ENCODE measurements around the gene UGT1A3. TPM values are rescaled to one million over a fixed set of nuclear protein-coding genes. Genes with fewer than 3 reads are reported as not detected.
A peak's percentile ranks its signal among the peaks of the same experiment; 100 is the strongest.

UGT1A3 gene
- total and polyA plus RNA-seq, 11 donors, result not detected

DNA sequence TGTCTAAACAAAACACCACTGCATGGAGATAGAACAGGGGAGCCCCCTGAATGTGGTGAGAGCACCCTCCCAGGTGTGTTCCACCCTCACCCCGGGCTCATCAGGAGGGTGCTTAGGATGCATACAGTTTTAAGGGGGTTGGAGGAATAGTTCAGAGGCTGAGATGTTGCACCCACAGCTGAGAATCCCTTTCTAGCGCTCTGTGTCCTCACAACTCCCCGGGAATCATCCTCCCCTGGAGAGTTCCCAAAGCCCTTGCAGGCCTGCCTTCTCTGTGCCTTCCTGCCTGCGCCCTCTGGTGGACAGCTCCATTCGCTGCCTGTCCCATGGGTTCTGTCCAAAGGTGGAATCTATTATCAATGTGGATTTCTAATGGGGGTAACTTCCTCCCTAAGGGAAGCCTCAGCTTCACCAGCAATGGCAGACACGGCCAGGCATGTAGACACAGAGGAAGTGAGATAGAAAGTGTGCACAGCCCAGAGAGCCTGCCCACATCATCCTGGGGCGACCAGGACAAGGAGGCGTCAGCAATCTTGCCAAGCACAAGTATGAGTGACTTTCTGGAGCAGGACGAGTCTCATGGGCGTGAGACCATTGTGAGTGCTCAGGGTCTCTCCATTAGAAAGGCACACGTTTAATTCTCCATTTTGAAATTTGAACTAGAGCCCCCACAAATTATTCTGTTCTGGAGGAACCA is 17.4 kb upstream of the UGT1A3 start:
- H3K4me3 ChIP-seq, result no peak overlapping the region
- no peaks in the 10 kb centered on the region for H3K36me3 ChIP-seq
- TF ChIP-seq, protein P1, sequence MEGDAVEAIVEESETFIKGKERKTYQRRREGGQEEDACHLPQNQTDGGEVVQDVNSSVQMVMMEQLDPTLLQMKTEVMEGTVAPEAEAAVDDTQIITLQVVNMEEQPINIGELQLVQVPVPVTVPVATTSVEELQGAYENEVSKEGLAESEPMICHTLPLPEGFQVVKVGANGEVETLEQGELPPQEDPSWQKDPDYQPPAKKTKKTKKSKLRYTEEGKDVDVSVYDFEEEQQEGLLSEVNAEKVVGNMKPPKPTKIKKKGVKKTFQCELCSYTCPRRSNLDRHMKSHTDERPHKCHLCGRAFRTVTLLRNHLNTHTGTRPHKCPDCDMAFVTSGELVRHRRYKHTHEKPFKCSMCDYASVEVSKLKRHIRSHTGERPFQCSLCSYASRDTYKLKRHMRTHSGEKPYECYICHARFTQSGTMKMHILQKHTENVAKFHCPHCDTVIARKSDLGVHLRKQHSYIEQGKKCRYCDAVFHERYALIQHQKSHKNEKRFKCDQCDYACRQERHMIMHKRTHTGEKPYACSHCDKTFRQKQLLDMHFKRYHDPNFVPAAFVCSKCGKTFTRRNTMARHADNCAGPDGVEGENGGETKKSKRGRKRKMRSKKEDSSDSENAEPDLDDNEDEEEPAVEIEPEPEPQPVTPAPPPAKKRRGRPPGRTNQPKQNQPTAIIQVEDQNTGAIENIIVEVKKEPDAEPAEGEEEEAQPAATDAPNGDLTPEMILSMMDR (IDR thresholded peaks at IDR 0.05), result peak; percentile 48 to 83 (median 71)
- TF ChIP-seq POLR2A (IDR thresholded peaks at IDR 0.05), result no peak
- H3K27ac ChIP-seq, result no peak overlapping the region
- DNase-seq (peak; percentile 47 to 79 (median 61)), ATAC-seq (peak in 3 of 4 donors; percentile 75 to 85 (median 76))
- H3K9me3 ChIP-seq, result no peaks in the 10 kb centered on the region
- no peaks in the 10 kb centered on the region for H3K4me1 ChIP-seq
- intact Hi-C loops (cut with DNase I), result loop anchor here in 1 of 10 donors (10.0 kb wide), 1 partner anchor 267 kb away; no protein-coding TSS in a partner anchor
- WGBS, 4 donors, result 35 to 42% (median 36%) methylated on average over 10 to 11 of the region's 11 CpGs
- H3K27me3 ChIP-seq, result peaks cover 0 to 16% (median 4%) of the 10 kb centered on the region in 9 donors

DNA sequence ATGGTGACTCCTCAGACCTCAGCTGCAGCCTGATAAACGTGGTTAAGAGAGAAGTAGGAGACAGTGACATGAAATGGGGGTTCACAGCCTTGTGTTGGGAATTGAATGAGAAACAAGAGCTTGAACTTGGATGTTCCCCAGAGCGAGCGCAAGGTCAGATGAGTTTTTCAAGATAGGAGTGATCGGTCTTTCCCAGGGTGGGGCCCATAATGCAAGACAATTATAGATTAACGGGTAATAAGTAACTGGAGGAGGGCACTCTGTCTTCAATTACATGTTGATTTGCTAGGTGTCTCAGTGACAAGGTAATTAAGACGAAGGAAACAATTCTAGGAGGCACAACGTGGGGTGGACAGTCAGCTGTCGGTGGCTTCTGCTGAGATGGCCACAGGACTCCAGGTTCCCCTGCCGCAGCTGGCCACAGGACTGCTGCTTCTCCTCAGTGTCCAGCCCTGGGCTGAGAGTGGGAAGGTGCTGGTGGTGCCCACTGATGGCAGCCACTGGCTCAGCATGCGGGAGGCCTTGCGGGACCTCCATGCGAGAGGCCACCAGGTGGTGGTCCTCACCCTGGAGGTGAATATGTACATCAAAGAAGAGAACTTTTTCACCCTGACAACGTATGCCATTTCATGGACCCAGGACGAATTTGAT is 16.1 kb upstream of the UGT1A3 start, which contains the start of gene UGT1A5:
TSS of gene UGT1A5 (plus strand) at position 297 of the 651 bp plus-strand sequence. CDS start at position 382, 85 bp downstream.
- Histone ChIP-seq H3K27ac (no peak within 1 kb of the TSS), H3K4me3 (no peak within 1 kb of the TSS), H3K9me3 (no peaks in the 10 kb centered on the region), H3K4me1 (no peaks in the 10 kb centered on the region), H3K36me3 (no peaks in the 10 kb centered on the region), H3K27me3 (peaks cover 0 to 26% (median 6%) of the 10 kb centered on the region in 9 donors)
- TF ChIP-seq, protein P1 (IDR thresholded peaks at IDR 0.05), result no peak
- TF ChIP-seq POLR2A (IDR thresholded peaks at IDR 0.05), result no peak
- no peak for ATAC-seq
- 78 to 83% (median 80%) methylated on average over 14 of the region's 14 CpGs for WGBS, 4 donors
- DNase-seq, result no peak
- intact Hi-C loops (cut with DNase I), result loop anchor here in 1 of 10 donors (10.0 kb wide), 1 partner anchor 268 kb away; no protein-coding TSS in a partner anchor

- H3K36me3 ChIP-seq, result no peaks in the 10 kb centered on the region
- ATAC-seq (no peak), DNase-seq (no peak)
- H3K4me3 ChIP-seq, result no peak overlapping the region
- 73 to 83% (median 80%) methylated on average over 7 of the region's 7 CpGs for WGBS, 4 donors
- H3K27me3 ChIP-seq, result peaks cover 0 to 31% (median 6%) of the 10 kb centered on the region in 9 donors
- H3K4me1 ChIP-seq, result no peaks in the 10 kb centered on the region
- H3K27ac ChIP-seq, result no peak overlapping the region
- intact Hi-C loops (cut with DNase I), result loop anchor here in 1 of 10 donors (10.0 kb wide), 1 partner anchor 268 kb away; no protein-coding TSS in a partner anchor
- no peaks in the 10 kb centered on the region for H3K9me3 ChIP-seq
- TF ChIP-seq, protein P1 (IDR thresholded peaks at IDR 0.05), result no peak
- no peak for TF ChIP-seq POLR2A (IDR thresholded peaks at IDR 0.05)
These were observed 15.6 kb upstream of the UGT1A3 start for GRCh38 chr2:233713262-233713615.

DNA sequence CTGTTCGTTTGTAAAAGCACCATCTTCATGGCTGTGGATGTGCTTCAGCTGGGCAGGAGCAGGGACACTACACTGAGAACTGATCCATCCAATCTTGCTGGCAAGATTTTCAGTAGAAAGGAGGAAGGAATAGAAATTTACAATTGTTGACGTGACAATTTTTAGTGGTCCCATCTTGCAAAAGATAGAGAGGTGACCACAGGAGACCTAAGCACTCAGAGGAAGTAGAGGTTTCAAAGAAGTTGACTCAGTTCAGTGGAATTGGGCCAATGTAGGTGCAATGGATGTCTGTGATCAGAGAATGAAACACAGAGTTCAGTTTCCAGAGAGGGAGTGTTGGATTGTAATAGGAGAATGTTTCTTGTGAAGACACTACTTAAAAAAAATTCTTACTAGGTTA is 14.7 kb upstream of the UGT1A3 start:
- peaks cover 0 to 33% (median 6%) of the 10 kb centered on the region in 9 donors for H3K27me3 ChIP-seq
- no peaks in the 10 kb centered on the region for H3K36me3 ChIP-seq
- H3K4me1 ChIP-seq, result no peaks in the 10 kb centered on the region
- H3K9me3 ChIP-seq, result no peaks in the 10 kb centered on the region
- no peak for DNase-seq
- no peak overlapping the region for H3K27ac ChIP-seq
- H3K4me3 ChIP-seq, result no peak overlapping the region
- intact Hi-C loops (cut with DNase I), result loop anchor here in 1 of 10 donors (10.0 kb wide), 1 partner anchor 269 kb away; no protein-coding TSS in a partner anchor
- ATAC-seq, result no peak
- no peak for TF ChIP-seq POLR2A (IDR thresholded peaks at IDR 0.05)
- TF ChIP-seq, protein P1 (IDR thresholded peaks at IDR 0.05), result no peak
- 74 to 82% (median 76%) methylated on average over 2 of the region's 2 CpGs for WGBS, 4 donors

Measured in heart left ventricle (tissue), 16 donors.